ENCODE data around the gene VIPR2. TPM values are rescaled to one million over a fixed set of nuclear protein-coding genes. Genes with fewer than 3 reads are reported as not detected.
"Not testable (repeated sequence)": the region's sequence is repeated elsewhere in the genome, so short reads cannot be mapped to it uniquely, and the experiment has no call there.

VIPR2 gene
- total and polyA plus RNA-seq, 2 donors, result 6.9 to 22.8 TPM

- 26% methylated on average over 24 of the region's 28 CpGs for WGBS
- Histone ChIP-seq H3K9me3 (ENCODE audit: control insufficient read depth in 2 of 2, insufficient read depth in 1 of 2, low read length in 1 of 2) (peaks cover 1 to 3% of the 10 kb centered on the region in 2 donors), H3K4me3 (ENCODE audit: low read length in 2 of 2) (no peak overlapping the region), H3K36me3 (ENCODE audit: control insufficient read depth in 2 of 2, insufficient read depth in 2 of 2, low read length in 1 of 2) (no peaks in the 10 kb centered on the region), H3K27me3 (ENCODE audit: control insufficient read depth in 2 of 2, insufficient read depth in 1 of 2, low read length in 1 of 2) (peaks cover 24 to 69% of the 10 kb centered on the region in 2 donors), H3K27ac (ENCODE audit: low read depth in 1 of 2, low read length in 1 of 2) (peak overlapping the region in 1 of 2 donors; percentile 58), H3K4me1 (ENCODE audit: control insufficient read depth in 2 of 2, insufficient read depth in 2 of 2, low read length in 2 of 2) (no peaks in the 10 kb centered on the region)
- DNase-seq (ENCODE audit: low read depth in 6 of 9, low spot score in 9 of 9), result no peak
Observed at GRCh38 chr7:158992759-158993158, 151.9 kb downstream of the VIPR2 start.

- DNase-seq (ENCODE audit: low read depth in 6 of 9, low spot score in 9 of 9), result peak in 2 of 9 donors; percentile 15 to 46
- H3K27me3 ChIP-seq (ENCODE audit: control insufficient read depth in 2 of 2, insufficient read depth in 1 of 2, low read length in 1 of 2), result peaks cover 24 to 61% of the 10 kb centered on the region in 2 donors
- 53% methylated on average over 21 of the region's 21 CpGs for WGBS
- H3K27ac ChIP-seq (ENCODE audit: low read depth in 1 of 2, low read length in 1 of 2), result peak overlapping the region; percentile 43 to 64
- H3K36me3 ChIP-seq (ENCODE audit: control insufficient read depth in 2 of 2, insufficient read depth in 2 of 2, low read length in 1 of 2), result no peaks in the 10 kb centered on the region
- H3K4me1 ChIP-seq (ENCODE audit: control insufficient read depth in 2 of 2, insufficient read depth in 2 of 2, low read length in 2 of 2), result no peaks in the 10 kb centered on the region
- H3K4me3 ChIP-seq (ENCODE audit: low read length in 2 of 2), result no peak overlapping the region
- peaks cover 1 to 3% of the 10 kb centered on the region in 2 donors for H3K9me3 ChIP-seq (ENCODE audit: control insufficient read depth in 2 of 2, insufficient read depth in 1 of 2, low read length in 1 of 2)
Observed at GRCh38 chr7:158991824-158992621, 152.6 kb downstream of the VIPR2 start.

- no peak for DNase-seq (ENCODE audit: low read depth in 6 of 9, low spot score in 9 of 9)
- Histone ChIP-seq H3K27ac (ENCODE audit: low read depth in 1 of 2, low read length in 1 of 2) (no peak overlapping the region), H3K36me3 (ENCODE audit: control insufficient read depth in 2 of 2, insufficient read depth in 2 of 2, low read length in 1 of 2) (no peaks in the 10 kb centered on the region), H3K9me3 (ENCODE audit: control insufficient read depth in 2 of 2, insufficient read depth in 1 of 2, low read length in 1 of 2) (peaks cover 1 to 13% of the 10 kb centered on the region in 2 donors), H3K4me1 (ENCODE audit: control insufficient read depth in 2 of 2, insufficient read depth in 2 of 2, low read length in 2 of 2) (no peaks in the 10 kb centered on the region), H3K4me3 (ENCODE audit: low read length in 2 of 2) (no peak overlapping the region), H3K27me3 (ENCODE audit: control insufficient read depth in 2 of 2, insufficient read depth in 1 of 2, low read length in 1 of 2) (peaks cover 18 to 34% of the 10 kb centered on the region in 2 donors)
- 81% methylated on average over 2 of the region's 2 CpGs for WGBS
Observed at GRCh38 chr7:158988996-158989395, 155.7 kb downstream of the VIPR2 start.

DNA sequence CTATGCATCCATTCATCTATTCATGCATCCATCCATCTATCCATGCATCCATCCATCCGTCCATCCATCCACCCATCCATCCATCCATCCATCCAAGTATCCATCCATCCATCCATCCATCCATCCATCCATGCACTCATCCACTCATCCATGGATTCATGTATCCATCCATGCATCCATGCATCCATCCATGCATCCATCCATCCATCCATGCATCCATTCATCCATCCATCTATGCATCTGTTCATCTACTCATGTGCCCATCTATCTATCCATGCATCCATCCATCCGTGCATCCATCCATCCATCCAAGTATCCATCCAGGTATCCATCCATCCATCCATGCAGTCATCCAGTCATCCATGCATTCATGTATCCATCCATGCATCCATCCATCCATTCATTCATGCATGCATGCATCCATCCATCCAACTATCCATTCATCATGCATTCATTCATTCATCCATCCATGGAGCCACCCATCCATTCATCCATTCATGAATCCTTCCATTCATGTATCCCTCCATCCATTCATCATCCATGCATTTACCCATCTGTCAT, 156.3 kb downstream of the VIPR2 start:
- peaks cover 4 to 16% of the 10 kb centered on the region in 2 donors for H3K9me3 ChIP-seq (ENCODE audit: control insufficient read depth in 2 of 2, insufficient read depth in 1 of 2, low read length in 1 of 2)
- WGBS, result 83% methylated on average over 2 of the region's 2 CpGs
- no peak for DNase-seq (ENCODE audit: low read depth in 6 of 9, low spot score in 9 of 9)
- no peak overlapping the region for H3K27ac ChIP-seq (ENCODE audit: low read depth in 1 of 2, low read length in 1 of 2)
- H3K27me3 ChIP-seq (ENCODE audit: control insufficient read depth in 2 of 2, insufficient read depth in 1 of 2, low read length in 1 of 2), result peaks cover 13 to 28% of the 10 kb centered on the region in 2 donors
- H3K4me1 ChIP-seq (ENCODE audit: control insufficient read depth in 2 of 2, insufficient read depth in 2 of 2, low read length in 2 of 2), result no peaks in the 10 kb centered on the region
- no peak overlapping the region for H3K4me3 ChIP-seq (ENCODE audit: low read length in 2 of 2)
- H3K36me3 ChIP-seq (ENCODE audit: control insufficient read depth in 2 of 2, insufficient read depth in 2 of 2, low read length in 1 of 2), result no peaks in the 10 kb centered on the region

- Histone ChIP-seq H3K27me3 (ENCODE audit: control insufficient read depth in 2 of 2, insufficient read depth in 1 of 2, low read length in 1 of 2) (peaks cover 7 to 21% of the 10 kb centered on the region in 2 donors), H3K9me3 (ENCODE audit: control insufficient read depth in 2 of 2, insufficient read depth in 1 of 2, low read length in 1 of 2) (peaks cover 6 to 23% of the 10 kb centered on the region in 2 donors), H3K4me1 (ENCODE audit: control insufficient read depth in 2 of 2, insufficient read depth in 2 of 2, low read length in 2 of 2) (no peaks in the 10 kb centered on the region), H3K27ac (ENCODE audit: low read depth in 1 of 2, low read length in 1 of 2) (no peak overlapping the region), H3K4me3 (ENCODE audit: low read length in 2 of 2) (no peak overlapping the region), H3K36me3 (ENCODE audit: control insufficient read depth in 2 of 2, insufficient read depth in 2 of 2, low read length in 1 of 2) (no peaks in the 10 kb centered on the region)
- WGBS, result 63% methylated on average over 1 of the region's 1 CpG
- DNase-seq (ENCODE audit: low read depth in 6 of 9, low spot score in 9 of 9), result no peak
Observed at GRCh38 chr7:158987691-158988090, 157.0 kb downstream of the VIPR2 start.

DNA sequence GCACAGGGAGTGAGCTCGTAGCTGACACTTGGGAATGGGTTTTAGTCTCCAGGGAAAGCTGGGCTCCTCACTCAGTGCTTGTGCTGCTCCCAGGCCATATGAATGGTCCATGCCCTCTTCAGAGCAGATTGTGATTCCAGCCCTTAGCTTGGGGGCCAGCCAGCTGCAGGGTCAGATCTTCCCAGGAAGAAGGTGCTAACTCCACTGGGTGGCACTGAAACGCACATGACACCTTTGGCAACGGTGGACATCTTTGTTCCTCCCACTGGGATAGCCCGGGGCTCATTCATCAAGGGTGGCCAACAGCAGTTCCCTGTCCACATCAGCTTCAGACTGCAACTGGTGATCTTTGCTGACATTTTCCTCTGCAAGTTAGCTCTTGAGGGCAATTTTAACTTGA, 159.1 kb downstream of the VIPR2 start:
- H3K27me3 ChIP-seq (ENCODE audit: control insufficient read depth in 2 of 2, insufficient read depth in 1 of 2, low read length in 1 of 2), result peaks cover 0 to 2% of the 10 kb centered on the region in 2 donors
- H3K27ac ChIP-seq (ENCODE audit: low read depth in 1 of 2, low read length in 1 of 2), result no peak overlapping the region
- no peak for DNase-seq (ENCODE audit: low read depth in 6 of 9, low spot score in 9 of 9)
- H3K9me3 ChIP-seq (ENCODE audit: control insufficient read depth in 2 of 2, insufficient read depth in 1 of 2, low read length in 1 of 2), result peaks cover 11 to 43% of the 10 kb centered on the region in 2 donors
- H3K4me3 ChIP-seq (ENCODE audit: low read length in 2 of 2), result no peak overlapping the region
- H3K36me3 ChIP-seq (ENCODE audit: control insufficient read depth in 2 of 2, insufficient read depth in 2 of 2, low read length in 1 of 2), result no peaks in the 10 kb centered on the region
- H3K4me1 ChIP-seq (ENCODE audit: control insufficient read depth in 2 of 2, insufficient read depth in 2 of 2, low read length in 2 of 2), result no peaks in the 10 kb centered on the region
- WGBS, result 77% methylated on average over 4 of the region's 4 CpGs

GRCh38 chr7:158984007-158984406, 160.7 kb downstream of the VIPR2 start:
- H3K36me3 ChIP-seq (ENCODE audit: control insufficient read depth in 2 of 2, insufficient read depth in 2 of 2, low read length in 1 of 2); H3K4me3 ChIP-seq (ENCODE audit: low read length in 2 of 2); H3K27me3 ChIP-seq (ENCODE audit: control insufficient read depth in 2 of 2, insufficient read depth in 1 of 2, low read length in 1 of 2); H3K27ac ChIP-seq (ENCODE audit: low read depth in 1 of 2, low read length in 1 of 2); DNase-seq (ENCODE audit: low read depth in 6 of 9, low spot score in 9 of 9); H3K4me1 ChIP-seq (ENCODE audit: control insufficient read depth in 2 of 2, insufficient read depth in 2 of 2, low read length in 2 of 2): not testable (repeated sequence)
- peaks cover 11 to 55% of the 10 kb centered on the region in 2 donors for H3K9me3 ChIP-seq (ENCODE audit: control insufficient read depth in 2 of 2, insufficient read depth in 1 of 2, low read length in 1 of 2)
- WGBS, result 79% methylated on average over 2 of the region's 2 CpGs

- not testable (repeated sequence) for DNase-seq (ENCODE audit: low read depth in 6 of 9, low spot score in 9 of 9); H3K4me1 ChIP-seq (ENCODE audit: control insufficient read depth in 2 of 2, insufficient read depth in 2 of 2, low read length in 2 of 2); H3K36me3 ChIP-seq (ENCODE audit: control insufficient read depth in 2 of 2, insufficient read depth in 2 of 2, low read length in 1 of 2); H3K27me3 ChIP-seq (ENCODE audit: control insufficient read depth in 2 of 2, insufficient read depth in 1 of 2, low read length in 1 of 2); H3K27ac ChIP-seq (ENCODE audit: low read depth in 1 of 2, low read length in 1 of 2); H3K4me3 ChIP-seq (ENCODE audit: low read length in 2 of 2)
- H3K9me3 ChIP-seq (ENCODE audit: control insufficient read depth in 2 of 2, insufficient read depth in 1 of 2, low read length in 1 of 2), result peaks cover 11 to 60% of the 10 kb centered on the region in 2 donors
- WGBS, result 93% methylated on average over 9 of the region's 15 CpGs
Observed at GRCh38 chr7:158982080-158982479, 162.6 kb downstream of the VIPR2 start.

- Histone ChIP-seq H3K9me3 (ENCODE audit: control insufficient read depth in 2 of 2, insufficient read depth in 1 of 2, low read length in 1 of 2) (peaks cover 11 to 57% of the 10 kb centered on the region in 2 donors), H3K4me3 (ENCODE audit: low read length in 2 of 2) (no peak overlapping the region), H3K27me3 (ENCODE audit: control insufficient read depth in 2 of 2, insufficient read depth in 1 of 2, low read length in 1 of 2) (no peaks in the 10 kb centered on the region), H3K27ac (ENCODE audit: low read depth in 1 of 2, low read length in 1 of 2) (no peak overlapping the region), H3K4me1 (ENCODE audit: control insufficient read depth in 2 of 2, insufficient read depth in 2 of 2, low read length in 2 of 2) (peaks cover 10 to 27% of the 10 kb centered on the region in 2 donors), H3K36me3 (ENCODE audit: control insufficient read depth in 2 of 2, insufficient read depth in 2 of 2, low read length in 1 of 2) (no peaks in the 10 kb centered on the region)
- WGBS, result 96% methylated on average over 22 of the region's 22 CpGs
- no peak for DNase-seq (ENCODE audit: low read depth in 6 of 9, low spot score in 9 of 9)
Observed at GRCh38 chr7:158979635-158980351, 164.9 kb downstream of the VIPR2 start.

Measured in thymus (tissue), 11 donors.